Renal cortex interstitium (tissue), 11 donors: ENCODE data around the gene RARB. TPM values are rescaled to one million over a fixed set of nuclear protein-coding genes. Genes with fewer than 3 reads are reported as not detected.

Source experiments
- DNase-seq, 11 donors: peaks; one replicate each; pipeline ENCODE4 v3.0.0-alpha.2; 2013; ENCODE audit warnings: low read depth in 9 of 11, low spot score in 4 of 11; ENCODE audit errors: extremely low read depth in 1 of 11
- polyA plus RNA-seq, 3 donors: library from polyadenylated mRNA; unstranded; fragments of 120-200 nt; gene quantifications; one replicate each; pipeline ENCODE4 v1.2.1, GENCODE V29; 2013; ENCODE audit not compliant: insufficient read length in 3 of 3

RARB gene
- polyA plus RNA-seq, 3 donors = 47.9 to 56.0 (median 48.3) TPM

DNA sequence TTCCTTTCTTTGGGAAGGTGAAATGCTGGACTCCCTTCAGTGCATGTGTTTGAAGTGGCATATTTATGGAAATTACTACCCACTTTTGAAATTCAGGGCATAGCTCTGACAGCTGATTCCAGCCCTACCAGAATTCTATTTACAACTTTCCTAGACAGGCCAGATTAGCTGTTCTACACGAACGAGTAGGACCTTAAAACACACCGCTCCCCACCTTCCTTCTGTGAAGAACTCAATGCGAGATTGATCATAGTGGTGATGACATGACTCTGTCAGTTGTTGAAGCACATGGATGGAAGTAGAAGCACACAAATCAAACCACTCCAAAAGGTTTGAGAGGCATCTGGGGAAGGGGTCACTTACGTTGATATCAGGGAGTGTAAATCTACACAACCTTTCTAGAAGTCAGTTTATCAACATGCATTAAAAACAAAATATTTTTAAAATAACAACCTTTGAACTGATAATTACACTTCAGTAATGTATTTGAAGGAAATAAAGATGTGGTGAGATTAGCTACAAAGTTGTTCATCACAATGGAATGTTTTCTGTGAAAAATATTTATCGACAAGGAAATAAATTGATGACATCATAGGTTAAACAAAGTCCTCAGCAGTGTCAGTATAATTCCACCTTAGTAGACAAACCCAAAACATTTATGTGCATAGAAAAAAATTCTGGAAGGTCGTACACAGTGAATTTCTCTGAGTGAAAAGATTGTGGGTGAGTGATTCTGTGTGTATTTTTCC lies 29.8 kb downstream of the RARB start:
- DNase-seq = no peak

DNA sequence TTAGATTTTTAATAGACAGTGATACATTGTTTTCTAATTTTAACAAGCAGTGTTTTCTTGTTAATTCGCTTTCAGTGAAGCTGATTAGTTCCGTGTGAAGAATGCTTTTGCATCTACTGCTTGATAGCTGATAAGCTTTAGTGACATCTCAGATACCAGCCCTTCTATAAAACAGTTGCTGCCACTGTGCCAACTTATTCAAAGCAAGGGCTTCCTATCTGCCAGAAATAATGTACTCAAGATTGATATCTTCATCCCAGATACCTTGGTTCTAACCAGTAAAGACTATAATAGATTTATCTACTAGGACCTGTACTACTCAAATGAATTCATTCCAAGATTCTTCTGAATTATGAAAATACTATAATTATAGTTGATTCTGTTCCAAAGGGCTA lies 30.4 kb downstream of the RARB start:
- DNase-seq = no peak

DNA sequence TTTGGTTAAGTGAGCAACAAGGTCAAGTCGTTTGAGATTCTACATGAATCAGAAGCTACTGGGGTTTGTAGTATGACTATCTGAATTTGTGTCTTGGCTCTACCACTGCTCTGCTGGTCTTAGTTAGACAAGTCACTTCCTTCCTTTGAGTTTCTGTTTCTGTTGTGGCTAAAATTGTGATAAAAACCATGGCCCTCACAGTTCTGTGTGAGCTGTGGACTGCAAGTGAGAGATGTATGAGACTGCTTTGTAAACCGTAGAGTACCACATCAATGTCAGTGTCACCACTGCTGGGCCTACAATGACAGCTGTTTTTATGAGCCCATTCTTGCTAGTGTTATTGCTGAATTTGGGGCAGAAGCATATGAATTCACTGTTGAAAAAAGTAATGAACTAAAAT lies 32.7 kb downstream of the RARB start:
- DNase-seq = no peak

DNA sequence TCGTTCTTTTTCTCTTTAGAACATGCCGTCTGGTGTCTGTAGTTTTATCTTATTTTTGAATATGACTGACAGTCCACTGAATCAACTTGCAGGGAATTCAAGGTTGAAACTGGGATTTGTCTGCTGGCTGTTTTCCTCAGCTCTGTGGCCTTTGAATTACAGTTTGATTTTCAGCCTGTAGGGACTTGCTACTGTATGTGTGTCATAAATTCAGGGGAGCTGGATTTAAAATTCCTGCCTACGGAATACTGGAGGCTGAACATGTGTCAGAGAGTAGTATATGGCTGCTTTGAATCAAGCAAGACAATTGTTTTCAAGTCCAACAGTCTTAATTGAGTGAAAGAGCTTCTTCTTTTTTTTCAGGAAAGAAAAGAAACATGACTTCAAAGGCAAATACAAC lies 33.9 kb downstream of the RARB start:
- no peak for DNase-seq

DNA sequence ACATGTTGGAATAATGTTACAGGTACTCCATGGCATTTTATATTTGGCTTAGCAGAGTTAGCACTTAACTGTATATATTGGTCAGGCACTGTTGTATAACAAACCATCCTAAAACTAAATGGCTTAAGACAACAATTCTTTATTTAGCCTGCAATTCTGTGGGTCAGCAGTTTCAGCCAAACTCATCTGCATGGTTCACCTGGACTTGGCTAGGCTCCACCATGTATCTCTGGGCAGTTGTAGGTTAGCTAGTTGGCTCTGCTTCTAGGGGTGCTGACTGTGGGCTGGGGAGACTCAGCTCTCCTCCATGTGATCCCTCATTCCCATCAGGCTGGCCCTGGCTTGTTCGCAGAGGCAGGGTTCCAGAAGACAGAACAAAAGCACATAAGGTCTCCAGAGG lies 34.4 kb downstream of the RARB start:
- DNase-seq = no peak

DNA sequence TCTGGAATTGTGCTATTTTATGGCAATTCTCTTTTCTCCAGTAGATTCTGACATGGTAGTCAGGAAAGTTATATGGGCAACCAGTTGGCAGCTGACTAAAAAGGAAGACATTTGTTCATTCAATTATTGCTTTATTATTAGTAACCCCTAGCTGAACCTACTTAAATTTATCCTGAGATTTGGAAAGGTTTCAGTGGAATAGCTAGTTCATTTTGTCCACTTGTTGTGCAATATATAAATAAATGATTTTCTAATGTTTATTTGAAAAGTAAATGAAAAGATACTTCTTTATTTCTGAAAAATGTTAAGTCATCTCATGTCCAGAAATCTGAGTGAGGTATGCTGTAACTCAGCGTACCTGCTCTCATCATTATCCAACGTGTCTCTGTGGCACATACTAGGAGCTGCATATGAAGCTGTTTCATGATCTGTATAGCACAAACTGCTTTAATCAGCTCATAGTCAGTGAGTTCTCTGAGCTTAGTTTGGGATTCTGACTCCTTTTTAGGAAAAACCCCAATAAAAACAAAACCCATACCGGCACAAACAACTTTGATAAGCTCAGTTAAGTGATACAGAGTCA lies 35.9 kb downstream of the RARB start:
- no peak for DNase-seq

DNA sequence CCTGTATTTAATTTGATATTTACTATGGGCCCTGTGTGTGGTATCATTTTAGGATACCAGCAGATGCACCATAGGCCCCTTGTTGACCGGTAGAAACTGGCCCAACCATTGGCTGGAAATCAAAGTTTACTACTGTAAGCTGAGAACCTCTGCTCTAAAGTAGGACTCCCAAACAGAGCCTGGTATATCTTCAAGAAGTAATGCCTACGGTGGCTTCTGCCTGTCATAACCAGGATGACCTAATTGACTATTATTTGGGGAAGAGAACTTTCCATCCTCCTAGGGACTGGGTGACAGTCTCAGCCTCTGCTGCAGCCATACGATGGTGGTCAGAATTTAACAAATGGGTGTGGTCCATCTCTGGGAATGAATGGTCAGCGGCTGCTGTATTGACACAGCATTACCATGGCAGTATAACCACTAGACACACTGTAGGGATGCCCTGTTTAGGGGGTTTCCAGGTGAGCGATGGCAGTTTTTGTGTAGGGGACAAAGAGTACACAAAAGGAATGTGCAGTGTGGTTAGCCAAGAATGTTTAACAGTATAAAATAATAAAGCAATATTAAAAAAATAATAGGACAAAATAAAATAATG lies 37.3 kb downstream of the RARB start:
- DNase-seq = no peak

DNA sequence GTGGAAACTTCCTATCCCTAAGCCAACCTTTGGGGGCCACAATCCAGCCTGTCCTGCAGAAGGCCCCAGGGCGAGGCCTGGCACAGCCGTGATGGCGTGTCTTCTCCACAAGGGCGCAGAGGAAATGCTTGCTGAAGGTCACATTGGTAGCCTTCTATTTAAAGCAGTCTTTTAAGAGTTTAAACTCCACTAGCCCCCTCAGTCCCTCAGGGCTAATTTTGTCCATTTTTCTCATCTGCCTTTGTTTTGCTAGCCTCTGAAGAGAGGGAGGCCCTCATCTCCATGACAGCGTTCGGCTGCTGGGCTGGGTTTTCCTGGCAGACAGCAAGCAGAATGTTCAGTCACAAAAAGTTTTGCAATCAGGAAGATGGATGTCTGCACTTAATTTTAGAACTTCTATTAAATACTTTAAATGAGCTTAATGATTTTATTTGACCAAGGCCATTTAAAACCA lies 40.8 kb downstream of the RARB start:
- DNase-seq = peak in 8 of 11 donors; percentile 49 to 84 (median 73)

DNA sequence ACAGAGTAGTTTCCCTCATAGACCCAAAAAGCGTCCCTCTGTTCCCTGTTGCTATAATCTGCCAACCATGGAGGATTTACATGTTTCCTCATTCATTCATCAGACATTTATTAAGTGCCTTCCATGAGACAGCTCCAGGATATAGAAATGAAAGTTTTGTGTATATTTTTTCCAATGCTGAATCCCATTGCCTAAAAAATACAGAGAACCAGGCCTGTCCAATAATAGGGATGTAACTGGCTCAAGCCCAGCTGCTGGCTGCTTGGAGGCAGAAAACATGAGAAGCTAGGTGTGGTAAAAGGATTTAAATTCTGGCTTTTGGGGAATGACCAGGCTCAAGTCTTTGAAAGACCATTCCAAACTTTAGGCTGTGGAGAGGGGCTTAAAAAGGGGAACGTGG lies 41.5 kb downstream of the RARB start:
- no peak for DNase-seq

DNA sequence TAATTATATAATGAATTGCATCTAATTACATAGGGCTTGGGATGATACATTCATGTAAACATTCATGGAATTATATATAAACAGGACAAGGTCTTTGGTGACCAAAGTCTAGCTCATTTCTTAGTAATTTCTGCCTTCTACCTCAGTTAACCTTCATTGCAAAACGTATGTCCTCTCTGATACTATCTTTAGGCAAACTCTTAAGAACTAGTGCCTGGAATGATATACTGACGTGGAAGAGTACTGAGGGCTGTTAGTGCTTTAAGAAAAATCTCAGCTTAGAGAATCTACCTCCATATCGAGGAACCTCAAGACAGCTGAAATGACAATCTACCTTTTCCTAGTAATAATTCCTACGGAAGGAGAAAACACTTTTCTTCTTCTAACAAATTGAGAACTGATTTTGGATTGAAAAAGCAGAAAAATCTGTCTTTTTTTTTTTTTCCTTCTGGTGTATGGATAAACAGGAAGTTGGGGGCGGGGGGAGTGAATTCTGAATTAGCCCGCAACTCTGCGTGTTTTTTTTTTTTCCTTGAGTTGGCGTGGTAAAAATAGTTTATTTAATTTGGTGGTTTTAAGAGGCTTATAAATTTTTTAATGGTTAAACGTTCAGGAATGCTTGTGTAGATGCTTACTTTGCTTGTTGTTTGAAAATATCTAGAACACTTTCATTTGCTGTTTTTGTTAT lies 43.2 kb downstream of the RARB start:
- DNase-seq = no peak

DNA sequence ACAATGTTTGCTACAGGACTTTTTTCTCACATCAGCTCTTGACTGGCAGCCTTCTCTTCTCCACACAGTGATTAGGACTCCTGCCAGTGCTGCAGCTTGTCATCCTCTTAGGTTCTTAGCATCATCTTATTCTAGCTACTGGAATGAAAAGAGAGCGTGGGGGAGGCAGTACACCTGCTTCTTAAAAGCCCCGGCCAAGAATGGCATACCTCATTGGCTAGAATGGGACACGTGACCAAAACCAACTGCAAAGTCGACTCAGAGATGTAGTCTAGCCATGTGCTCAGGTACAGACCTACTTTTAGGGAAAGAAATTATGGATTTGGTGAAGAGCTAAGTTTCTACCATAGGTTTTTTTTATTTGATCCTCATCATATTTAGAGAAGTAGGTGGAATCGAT lies 44.1 kb downstream of the RARB start:
- DNase-seq = no peak

DNA sequence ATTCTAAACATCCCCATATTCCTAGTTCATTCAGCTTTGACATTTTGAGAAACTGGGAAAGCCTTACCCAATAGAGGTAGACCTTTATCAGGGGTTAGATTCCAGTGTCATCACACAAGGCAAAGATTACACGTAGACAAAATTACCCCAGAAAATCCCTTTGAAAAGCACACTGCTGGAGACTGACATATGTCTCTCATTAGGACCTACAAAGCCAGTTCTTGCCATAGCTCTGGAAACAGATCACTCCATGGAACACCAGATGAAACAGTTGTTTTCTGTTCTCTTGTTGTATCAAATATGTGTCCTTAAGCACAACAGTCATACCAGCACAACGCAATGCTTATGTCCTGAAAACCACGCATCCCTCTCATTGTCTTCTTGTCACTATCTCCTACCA lies 44.7 kb downstream of the RARB start:
- DNase-seq = no peak

DNA sequence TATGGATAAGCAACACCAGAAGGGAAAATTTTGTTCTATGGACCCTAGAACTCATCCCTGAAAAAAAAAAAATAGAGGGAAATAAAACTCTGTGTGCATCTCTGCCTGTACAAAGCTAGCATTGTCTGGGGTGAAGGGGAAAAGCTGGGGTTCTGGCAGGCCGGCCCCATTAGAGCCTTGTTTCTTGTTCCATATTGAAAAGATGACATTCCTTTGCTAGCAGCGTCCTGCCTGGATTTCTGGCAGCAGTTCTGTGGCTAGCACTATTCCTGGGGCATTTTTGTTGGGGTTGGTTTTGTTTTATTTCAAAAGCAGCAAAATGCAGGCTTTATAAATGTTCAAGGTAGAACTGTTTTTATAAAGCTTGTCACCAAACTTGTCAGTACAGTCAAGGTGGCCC lies 45.2 kb downstream of the RARB start:
- no peak for DNase-seq

DNA sequence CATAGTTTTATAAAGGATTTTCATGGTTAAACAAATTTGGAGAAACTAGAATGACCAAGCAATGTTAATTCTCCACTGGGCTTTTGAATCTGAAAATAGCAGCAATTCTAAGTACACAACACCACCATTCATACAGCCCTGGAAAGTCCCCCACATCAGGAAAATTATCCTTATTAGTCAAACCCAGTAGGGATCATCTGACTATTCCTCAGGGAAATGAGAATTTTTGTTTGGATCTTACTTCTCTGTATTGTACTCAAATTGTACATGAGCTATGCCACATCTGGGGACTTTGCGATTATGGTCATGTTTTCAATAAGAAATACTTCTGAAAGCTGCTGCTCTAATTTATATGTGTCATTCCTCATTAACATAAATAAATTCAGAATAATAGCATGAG lies 46.0 kb downstream of the RARB start:
- no peak for DNase-seq

DNA sequence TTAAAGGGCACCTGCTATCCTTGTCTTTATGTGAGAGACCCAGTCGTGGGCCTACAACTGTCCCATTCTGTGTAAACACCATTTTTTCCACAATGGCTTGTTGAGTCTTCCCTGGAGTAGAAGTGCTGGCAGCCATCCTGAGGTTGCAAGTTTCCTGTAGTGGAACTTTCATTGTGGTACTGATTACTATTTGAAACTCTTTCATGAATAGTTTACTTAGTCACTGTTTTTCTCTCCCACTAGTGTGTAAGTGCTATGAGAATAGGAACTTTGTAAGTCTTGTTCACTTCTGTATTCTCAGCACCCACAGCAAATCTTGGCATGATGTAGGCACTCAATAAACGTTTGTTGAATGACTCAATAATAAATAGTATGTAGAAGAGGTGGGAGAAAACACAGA lies 48.6 kb downstream of the RARB start:
- DNase-seq = no peak

DNA sequence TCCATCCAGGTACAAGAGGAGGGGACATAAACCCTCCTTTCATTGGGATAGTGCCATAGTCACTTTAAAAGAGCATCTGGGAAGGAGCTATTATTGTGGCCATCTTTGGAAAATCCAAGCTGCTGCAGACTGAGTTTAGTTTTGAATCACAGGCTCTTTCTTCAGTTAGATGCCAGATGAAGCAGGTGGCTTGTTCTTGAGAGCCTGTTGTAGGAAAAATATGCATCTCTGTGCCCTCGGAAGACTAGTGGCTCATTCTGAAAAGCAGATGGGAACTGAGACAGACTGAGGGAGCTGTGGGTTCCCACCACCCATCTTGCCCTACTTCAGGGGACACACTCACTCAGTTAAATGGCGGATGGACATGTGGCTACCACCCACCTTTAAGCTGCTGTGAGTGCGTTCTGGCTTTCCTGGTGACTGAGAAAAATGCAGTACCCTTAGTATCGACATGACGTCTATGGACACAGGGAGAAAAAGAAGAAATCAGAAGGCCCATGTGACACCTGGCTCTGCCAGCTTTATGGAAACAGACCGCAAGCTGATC lies 50.2 kb downstream of the RARB start:
- no peak for DNase-seq

DNA sequence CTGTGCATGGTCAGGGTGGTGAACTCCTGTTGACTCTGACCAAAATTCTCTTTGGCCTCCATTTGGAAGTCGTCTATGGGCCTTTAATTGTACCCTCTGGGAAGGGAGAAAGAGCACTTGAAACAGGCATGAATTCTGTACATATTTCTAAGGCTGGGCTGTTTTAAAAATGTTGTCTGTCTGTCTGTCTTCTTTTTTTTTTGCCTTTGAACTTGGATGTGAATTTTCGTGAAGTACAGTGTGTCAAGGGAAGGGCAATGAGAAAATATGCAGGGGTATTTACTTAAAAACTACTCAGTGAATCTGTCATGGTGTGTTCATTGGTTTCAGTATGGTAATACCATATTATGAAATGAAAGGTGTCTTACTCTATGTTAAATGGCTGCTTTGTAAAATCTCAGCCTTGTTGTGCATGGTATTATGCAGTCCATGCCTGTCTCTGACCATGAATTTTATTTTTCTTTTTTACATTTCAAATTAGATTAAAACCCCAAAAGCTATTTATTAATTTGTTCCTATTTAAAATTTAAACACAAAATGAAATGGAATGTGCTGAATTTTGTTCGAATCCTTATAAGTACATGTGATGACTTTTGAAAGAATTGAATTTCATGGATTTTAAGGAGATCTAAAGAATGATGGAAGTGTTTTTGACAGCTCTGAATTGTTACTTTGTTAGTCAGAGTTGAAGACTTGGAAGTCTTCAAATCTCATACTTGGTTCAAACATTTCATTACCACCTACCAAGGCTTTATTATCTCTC lies 51.1 kb downstream of the RARB start:
- DNase-seq = no peak

DNA sequence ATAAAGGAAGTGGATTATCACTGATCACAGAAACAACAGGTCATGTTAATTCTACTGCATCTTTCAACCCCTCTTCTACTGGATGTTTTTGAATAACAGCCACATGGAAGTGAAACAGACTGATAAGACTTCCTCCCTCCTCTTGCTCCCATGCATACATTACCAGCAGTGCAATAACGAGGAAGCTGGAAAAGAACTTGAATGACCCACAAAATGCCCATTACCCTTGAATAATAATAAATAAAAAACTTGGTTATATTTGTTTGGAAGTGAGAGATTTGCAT lies 51.6 kb downstream of the RARB start:
- DNase-seq = no peak

DNA sequence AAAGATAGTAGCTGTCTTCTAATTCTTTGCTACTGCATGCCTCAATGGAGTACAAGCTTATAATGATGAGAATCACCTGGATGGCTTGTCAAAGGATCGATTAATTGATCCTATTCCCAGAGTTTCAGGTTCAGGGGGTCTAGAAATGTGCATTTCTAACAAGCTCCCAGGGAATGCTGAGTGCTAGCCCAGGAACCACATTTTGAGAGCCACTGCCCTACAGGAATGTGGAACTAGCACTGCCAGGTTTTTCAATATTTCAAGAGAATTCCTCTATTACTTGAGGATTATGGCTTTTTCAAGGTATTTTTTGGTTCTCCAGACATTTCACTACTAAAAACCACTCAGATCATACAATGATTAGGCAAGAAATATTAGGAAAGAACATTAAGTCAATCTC lies 52.7 kb downstream of the RARB start:
- no peak for DNase-seq
